Testis (tissue), 3 donors: ENCODE results near the gene LRPPRC. TPM values are rescaled to one million over a fixed set of nuclear protein-coding genes. Genes with fewer than 3 reads are reported as not detected.

Experiments used
- DNase-seq: peaks from one replicate; pipeline ENCODE4 v3.0.0-alpha.2; 2019
- H3K27ac ChIP-seq, 2 donors: fragments of 200-600 bp; sonication (generic); one replicate each; pipeline ENCODE4 v1.5.1; 2019
- H3K27me3 ChIP-seq: fragments of 200-600 bp; sonication (generic); one replicate; pipeline ENCODE4 v1.5.1; 2019
- H3K36me3 ChIP-seq: fragments of 200-600 bp; sonication (generic); one replicate; pipeline ENCODE4 v1.5.1; 2017; ENCODE audit warnings: low read depth; ENCODE audit errors: missing control alignments
- H3K4me1 ChIP-seq: fragments of 200-600 bp; sonication (generic); one replicate; pipeline ENCODE4 v1.5.1; 2019
- H3K4me3 ChIP-seq, 2 donors: fragments of 200-600 bp; sonication (generic); one replicate each; pipeline ENCODE4 v1.5.1; 2017 to 2019
- H3K9me3 ChIP-seq: fragments of 200-600 bp; sonication (generic); one replicate; pipeline ENCODE4 v1.5.1; 2017
- POLR2A ChIP-seq: fragments of 450-650 bp; IDR thresholded peaks from one replicate; pipeline ENCODE4 v1.6.1; 2017; ENCODE audit warnings: antibody characterized with exemption, mild to moderate bottlenecking, moderate library complexity
- WGBS, 2 donors: methylation state at CpG; one replicate each; pipeline ENCODE4 v1.1.5; 2018; 5-methylcytosine and 5-hydroxymethylcytosine counted together
- intact Hi-C: fragments of 100-400 bp; cut with DNase I; formaldehyde crosslinking; loops from one replicate; pipeline ENCODE4 v1.15.1; 2023; ENCODE audit warnings: low total_unique reads
- polyA plus RNA-seq: library from polyadenylated mRNA; stranded (reverse); fragments of 350-450 nt; fragmentation: Illumina TruSeq; extraction: RNeasy Lipid Tissue Mini Kit (QIAGEN cat#74804); gene quantifications from one replicate; pipeline ENCODE4 v1.2.3, GENCODE V29; 2014; ENCODE audit warnings: low read depth, low replicate concordance; ENCODE audit not compliant: insufficient read depth
- total RNA-seq, 2 donors: library from RNA; depleted of rRNA; stranded (reverse); fragments of >200 nt; gene quantifications; one replicate each; pipeline ENCODE4 v1.2.3, GENCODE V29; 2016
- TF ChIP-seq, protein P1 (sequence below), 3 experiments: fragments of 450-650 bp in 2 of 3; fragments of 200-600 bp in 1 of 3; sonication (generic) in 1 of 3; IDR thresholded peaks; one replicate each; pipeline ENCODE4 v1.5.1; 2016 to 2019; ENCODE audit warnings: antibody characterized with exemption in 3 of 3, mild to moderate bottlenecking in 2 of 3, moderate library complexity in 1 of 3

LRPPRC gene
- total and polyA plus RNA-seq, 3 donors from 2014 or later = 65.7 to 133 (median 114) TPM

- Histone ChIP-seq H3K27me3 (no peaks in the 10 kb centered on the region), H3K36me3 (no peaks in the 10 kb centered on the region), H3K9me3 (no peaks in the 10 kb centered on the region), H3K4me1 (no peaks in the 10 kb centered on the region), H3K27ac (no peak overlapping the region), H3K4me3 (no peak overlapping the region)
- intact Hi-C loops = no loop called here
- no peak for TF ChIP-seq POLR2A
- TF ChIP-seq, protein P1, sequence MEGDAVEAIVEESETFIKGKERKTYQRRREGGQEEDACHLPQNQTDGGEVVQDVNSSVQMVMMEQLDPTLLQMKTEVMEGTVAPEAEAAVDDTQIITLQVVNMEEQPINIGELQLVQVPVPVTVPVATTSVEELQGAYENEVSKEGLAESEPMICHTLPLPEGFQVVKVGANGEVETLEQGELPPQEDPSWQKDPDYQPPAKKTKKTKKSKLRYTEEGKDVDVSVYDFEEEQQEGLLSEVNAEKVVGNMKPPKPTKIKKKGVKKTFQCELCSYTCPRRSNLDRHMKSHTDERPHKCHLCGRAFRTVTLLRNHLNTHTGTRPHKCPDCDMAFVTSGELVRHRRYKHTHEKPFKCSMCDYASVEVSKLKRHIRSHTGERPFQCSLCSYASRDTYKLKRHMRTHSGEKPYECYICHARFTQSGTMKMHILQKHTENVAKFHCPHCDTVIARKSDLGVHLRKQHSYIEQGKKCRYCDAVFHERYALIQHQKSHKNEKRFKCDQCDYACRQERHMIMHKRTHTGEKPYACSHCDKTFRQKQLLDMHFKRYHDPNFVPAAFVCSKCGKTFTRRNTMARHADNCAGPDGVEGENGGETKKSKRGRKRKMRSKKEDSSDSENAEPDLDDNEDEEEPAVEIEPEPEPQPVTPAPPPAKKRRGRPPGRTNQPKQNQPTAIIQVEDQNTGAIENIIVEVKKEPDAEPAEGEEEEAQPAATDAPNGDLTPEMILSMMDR (IDR thresholded peaks at IDR 0.05) = no peak
- DNase-seq = no peak
- 84 to 91% methylated on average over 11 of the region's 11 CpGs for WGBS, 2 donors
Measured at GRCh38 chr2:43898134-43898837, 97.5 kb downstream of the LRPPRC start.

DNA sequence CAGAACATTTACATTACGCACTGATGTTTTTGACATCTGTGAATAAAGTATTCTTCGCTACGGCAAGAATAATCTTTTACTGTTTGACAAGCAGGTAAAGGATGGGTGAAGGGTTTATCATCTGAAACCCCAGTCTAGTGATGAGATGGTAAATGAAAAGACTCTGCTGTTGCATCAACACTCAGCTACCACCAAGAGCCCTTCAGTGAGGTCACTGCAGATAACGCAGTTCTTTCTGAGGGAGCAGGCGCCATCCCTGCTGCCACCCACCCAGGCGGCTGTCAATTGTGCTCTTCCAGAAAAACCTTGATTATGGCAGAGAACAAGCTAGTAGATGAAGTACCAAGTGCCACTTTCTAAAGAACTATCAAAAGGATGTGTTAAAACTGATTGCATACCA, 98.3 kb downstream of the LRPPRC start:
- Histone ChIP-seq H3K27me3 (no peaks in the 10 kb centered on the region), H3K4me1 (no peaks in the 10 kb centered on the region), H3K27ac (no peak overlapping the region), H3K36me3 (no peaks in the 10 kb centered on the region), H3K4me3 (no peak overlapping the region), H3K9me3 (no peaks in the 10 kb centered on the region)
- 83 to 96% methylated on average over 6 of the region's 6 CpGs for WGBS, 2 donors
- TF ChIP-seq, protein P1 (IDR thresholded peaks at IDR 0.05) = no peak
- no peak for TF ChIP-seq POLR2A
- DNase-seq = no peak
- intact Hi-C loops = no loop called here

DNA sequence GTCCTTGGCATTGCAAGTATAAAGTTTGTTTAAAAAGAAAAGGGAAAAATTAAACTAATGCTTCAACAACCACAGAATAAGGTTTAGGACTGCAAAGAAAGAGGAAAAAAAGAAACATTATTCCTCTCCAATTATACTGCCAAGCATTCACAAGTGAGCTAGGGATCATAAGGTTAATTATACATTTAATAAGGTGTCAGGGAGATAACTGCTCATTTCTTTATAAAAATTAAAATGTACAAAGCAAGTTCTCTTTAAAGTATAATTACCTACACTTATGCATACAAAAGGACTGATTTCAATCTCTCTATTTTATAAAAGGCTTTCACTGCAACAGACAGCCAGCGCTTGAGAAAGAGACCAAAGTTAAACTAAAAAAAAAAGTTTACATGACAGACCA, 98.9 kb downstream of the LRPPRC start:
- no peak for DNase-seq
- TF ChIP-seq POLR2A = no peak
- TF ChIP-seq, protein P1 (IDR thresholded peaks at IDR 0.05) = no peak
- Histone ChIP-seq H3K4me3 (no peak overlapping the region), H3K27ac (no peak overlapping the region), H3K4me1 (no peaks in the 10 kb centered on the region), H3K27me3 (no peaks in the 10 kb centered on the region), H3K36me3 (no peaks in the 10 kb centered on the region), H3K9me3 (no peaks in the 10 kb centered on the region)
- intact Hi-C loops = no loop called here
- WGBS, 2 donors = 92 to 97% methylated on average over 1 of the region's 1 CpG

DNA sequence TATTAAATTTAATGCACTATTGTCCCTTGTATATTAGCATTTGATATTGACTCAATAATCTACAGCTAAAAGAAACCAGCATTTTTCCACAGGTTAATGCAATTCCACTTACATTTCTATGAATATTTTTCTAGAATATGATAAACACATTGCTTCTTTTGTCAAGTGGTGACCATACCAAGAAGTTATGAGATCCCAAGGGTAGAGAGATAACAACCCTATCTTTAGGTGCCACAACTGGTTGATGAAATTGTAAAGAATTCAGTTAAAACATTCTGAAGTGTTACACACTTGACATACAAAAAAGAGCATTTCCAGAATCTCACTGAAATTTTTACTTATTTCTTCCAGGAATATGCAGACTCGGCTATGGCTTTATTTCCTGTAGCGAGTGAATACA, 101.0 kb downstream of the LRPPRC start:
- H3K4me1 ChIP-seq = no peaks in the 10 kb centered on the region
- no peaks in the 10 kb centered on the region for H3K36me3 ChIP-seq
- WGBS, 2 donors = 98 to 100% methylated on average over 2 of the region's 2 CpGs
- H3K4me3 ChIP-seq = no peak overlapping the region
- H3K27ac ChIP-seq = no peak overlapping the region
- TF ChIP-seq, protein P1 (IDR thresholded peaks at IDR 0.05) = no peak
- no peak for TF ChIP-seq POLR2A
- no peaks in the 10 kb centered on the region for H3K27me3 ChIP-seq
- intact Hi-C loops = no loop called here
- no peak for DNase-seq
- H3K9me3 ChIP-seq = no peaks in the 10 kb centered on the region

DNA sequence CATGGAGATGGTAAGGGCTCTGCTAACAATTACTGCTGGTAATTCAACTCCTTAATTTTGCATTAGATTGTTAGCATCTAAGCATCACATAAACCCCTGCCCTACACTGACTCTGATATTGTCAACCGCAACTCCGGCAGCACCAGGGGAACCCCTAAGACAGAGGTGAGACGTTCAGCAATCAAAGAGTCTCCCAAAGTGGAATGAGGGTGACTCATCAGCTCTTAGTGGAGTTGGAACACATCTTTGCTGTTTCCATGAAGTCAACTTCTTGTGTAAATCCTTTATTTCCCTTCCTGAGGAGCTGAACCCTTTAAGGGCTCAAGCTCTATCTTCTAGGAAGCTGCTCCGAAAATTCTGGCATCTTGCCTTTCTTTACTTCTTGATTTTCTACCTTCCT, 104.9 kb downstream of the LRPPRC start:
- Histone ChIP-seq H3K9me3 (no peaks in the 10 kb centered on the region), H3K4me1 (no peaks in the 10 kb centered on the region), H3K4me3 (no peak overlapping the region), H3K27me3 (no peaks in the 10 kb centered on the region), H3K27ac (no peak overlapping the region), H3K36me3 (no peaks in the 10 kb centered on the region)
- TF ChIP-seq, protein P1 (IDR thresholded peaks at IDR 0.05) = no peak
- TF ChIP-seq POLR2A = no peak
- 86 to 94% methylated on average over 4 of the region's 4 CpGs for WGBS, 2 donors
- intact Hi-C loops = no loop called here
- DNase-seq = no peak
